Testis (tissue), 3 donors: ENCODE measurements around the gene RPS14. TPM values are rescaled to one million over a fixed set of nuclear protein-coding genes. Genes with fewer than 3 reads are reported as not detected.
"Not testable (repeated sequence)": the region's sequence is repeated elsewhere in the genome, so short reads cannot be mapped to it uniquely, and the experiment has no call there.

Experiments
- DNase-seq: peaks from one replicate; pipeline ENCODE4 v3.0.0-alpha.2; 2019
- H3K27ac ChIP-seq, 2 donors: fragments of 200-600 bp; sonication (generic); one replicate each; pipeline ENCODE4 v1.5.1; 2019
- H3K27me3 ChIP-seq: fragments of 200-600 bp; sonication (generic); one replicate; pipeline ENCODE4 v1.5.1; 2019
- H3K36me3 ChIP-seq: fragments of 200-600 bp; sonication (generic); one replicate; pipeline ENCODE4 v1.5.1; 2017; ENCODE audit warnings: low read depth; ENCODE audit errors: missing control alignments
- H3K4me1 ChIP-seq: fragments of 200-600 bp; sonication (generic); one replicate; pipeline ENCODE4 v1.5.1; 2019
- H3K4me3 ChIP-seq, 2 donors: fragments of 200-600 bp; sonication (generic); one replicate each; pipeline ENCODE4 v1.5.1; 2017 to 2019
- H3K9me3 ChIP-seq: fragments of 200-600 bp; sonication (generic); one replicate; pipeline ENCODE4 v1.5.1; 2017
- POLR2A ChIP-seq: fragments of 450-650 bp; IDR thresholded peaks from one replicate; pipeline ENCODE4 v1.6.1; 2017; ENCODE audit warnings: antibody characterized with exemption, mild to moderate bottlenecking, moderate library complexity
- WGBS, 2 donors: methylation state at CpG; one replicate each; pipeline ENCODE4 v1.1.5; 2018; 5-methylcytosine and 5-hydroxymethylcytosine counted together
- intact Hi-C: fragments of 100-400 bp; cut with DNase I; formaldehyde crosslinking; loops from one replicate; pipeline ENCODE4 v1.15.1; 2023; ENCODE audit warnings: low total_unique reads
- polyA plus RNA-seq: library from polyadenylated mRNA; stranded (reverse); fragments of 350-450 nt; fragmentation: Illumina TruSeq; extraction: RNeasy Lipid Tissue Mini Kit (QIAGEN cat#74804); gene quantifications from one replicate; pipeline ENCODE4 v1.2.3, GENCODE V29; 2014; ENCODE audit warnings: low read depth, low replicate concordance; ENCODE audit not compliant: insufficient read depth
- total RNA-seq, 2 donors: library from RNA; depleted of rRNA; stranded (reverse); fragments of >200 nt; gene quantifications; one replicate each; pipeline ENCODE4 v1.2.3, GENCODE V29; 2016
- TF ChIP-seq, protein P1 (sequence below), 3 experiments: fragments of 450-650 bp in 2 of 3; fragments of 200-600 bp in 1 of 3; sonication (generic) in 1 of 3; IDR thresholded peaks; one replicate each; pipeline ENCODE4 v1.5.1; 2016 to 2019; ENCODE audit warnings: antibody characterized with exemption in 3 of 3, mild to moderate bottlenecking in 2 of 3, moderate library complexity in 1 of 3

Gene RPS14
- total and polyA plus RNA-seq, 3 donors from 2014 or later = 781 to 1,273 (median 1,234) TPM

- Histone ChIP-seq H3K36me3 (no peaks in the 10 kb centered on the region), H3K27ac (no peak overlapping the region), H3K27me3 (no peaks in the 10 kb centered on the region), H3K9me3 (no peaks in the 10 kb centered on the region), H3K4me3 (no peak overlapping the region), H3K4me1 (peaks cover 5% of the 10 kb centered on the region)
- no peak for DNase-seq
- 77 to 84% methylated on average over 4 to 5 of the region's 5 CpGs for WGBS, 2 donors
- TF ChIP-seq, protein P1, sequence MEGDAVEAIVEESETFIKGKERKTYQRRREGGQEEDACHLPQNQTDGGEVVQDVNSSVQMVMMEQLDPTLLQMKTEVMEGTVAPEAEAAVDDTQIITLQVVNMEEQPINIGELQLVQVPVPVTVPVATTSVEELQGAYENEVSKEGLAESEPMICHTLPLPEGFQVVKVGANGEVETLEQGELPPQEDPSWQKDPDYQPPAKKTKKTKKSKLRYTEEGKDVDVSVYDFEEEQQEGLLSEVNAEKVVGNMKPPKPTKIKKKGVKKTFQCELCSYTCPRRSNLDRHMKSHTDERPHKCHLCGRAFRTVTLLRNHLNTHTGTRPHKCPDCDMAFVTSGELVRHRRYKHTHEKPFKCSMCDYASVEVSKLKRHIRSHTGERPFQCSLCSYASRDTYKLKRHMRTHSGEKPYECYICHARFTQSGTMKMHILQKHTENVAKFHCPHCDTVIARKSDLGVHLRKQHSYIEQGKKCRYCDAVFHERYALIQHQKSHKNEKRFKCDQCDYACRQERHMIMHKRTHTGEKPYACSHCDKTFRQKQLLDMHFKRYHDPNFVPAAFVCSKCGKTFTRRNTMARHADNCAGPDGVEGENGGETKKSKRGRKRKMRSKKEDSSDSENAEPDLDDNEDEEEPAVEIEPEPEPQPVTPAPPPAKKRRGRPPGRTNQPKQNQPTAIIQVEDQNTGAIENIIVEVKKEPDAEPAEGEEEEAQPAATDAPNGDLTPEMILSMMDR (IDR thresholded peaks at IDR 0.05) = no peak
- no peak for TF ChIP-seq POLR2A
- intact Hi-C loops = no loop called here
Observed at GRCh38 chr5:150429410-150429873, 20.1 kb downstream of the RPS14 start.

DNA sequence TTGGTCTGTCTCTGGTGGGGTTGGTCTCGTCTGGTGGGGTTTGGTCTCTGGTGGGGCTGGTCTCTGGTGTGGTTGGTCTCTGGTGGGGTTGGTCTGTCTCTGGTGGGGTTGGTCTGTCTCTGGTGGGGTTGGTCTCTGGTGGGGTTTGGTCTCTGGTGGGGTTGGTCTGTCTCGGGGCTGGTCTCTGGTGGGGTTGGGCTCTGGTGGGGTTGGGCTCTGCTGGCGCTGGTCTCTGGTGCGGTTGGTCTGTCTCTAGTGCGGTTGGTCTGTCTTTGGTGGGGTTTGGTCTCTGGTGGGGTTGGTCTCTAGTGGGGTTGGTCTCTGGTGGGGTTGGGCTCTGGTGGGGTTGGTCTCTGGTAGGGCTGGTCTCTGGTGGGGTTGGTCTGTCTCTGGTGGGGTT, 20.6 kb downstream of the RPS14 start:
- H3K4me3 ChIP-seq = no peak overlapping the region
- DNase-seq = no peak
- intact Hi-C loops = no loop called here
- peak overlapping the region; percentile 46 to 74 for H3K27ac ChIP-seq
- peaks cover 5% of the 10 kb centered on the region for H3K4me1 ChIP-seq
- H3K27me3 ChIP-seq = no peaks in the 10 kb centered on the region
- WGBS, 2 donors = 92 to 94% methylated on average over 3 to 5 of the region's 5 CpGs
- H3K9me3 ChIP-seq = no peaks in the 10 kb centered on the region
- H3K36me3 ChIP-seq = no peaks in the 10 kb centered on the region
- TF ChIP-seq POLR2A = no peak
- TF ChIP-seq, protein P1 (IDR thresholded peaks at IDR 0.05) = no peak

GRCh38 chr5:150428106-150428876, 21.2 kb downstream of the RPS14 start:
- Histone ChIP-seq H3K9me3 (no peaks in the 10 kb centered on the region), H3K27me3 (no peaks in the 10 kb centered on the region), H3K4me3 (no peak overlapping the region), H3K4me1 (peaks cover 5% of the 10 kb centered on the region), H3K27ac (peak overlapping the region; percentile 46 to 74), H3K36me3 (no peaks in the 10 kb centered on the region)
- DNase-seq = peak; percentile 95
- TF ChIP-seq POLR2A = no peak
- TF ChIP-seq, protein P1 (IDR thresholded peaks at IDR 0.05) = no peak
- intact Hi-C loops = no loop called here
- 40 to 46% methylated on average over 18 of the region's 18 CpGs for WGBS, 2 donors

GRCh38 chr5:150426165-150426564, 23.4 kb downstream of the RPS14 start:
- H3K9me3 ChIP-seq, H3K36me3 ChIP-seq, H3K4me1 ChIP-seq, H3K27me3 ChIP-seq, H3K27ac ChIP-seq, H3K4me3 ChIP-seq, DNase-seq, intact Hi-C loops: not testable (repeated sequence)
- 98 to 100% methylated on average over 9 of the region's 9 CpGs for WGBS, 2 donors

DNA sequence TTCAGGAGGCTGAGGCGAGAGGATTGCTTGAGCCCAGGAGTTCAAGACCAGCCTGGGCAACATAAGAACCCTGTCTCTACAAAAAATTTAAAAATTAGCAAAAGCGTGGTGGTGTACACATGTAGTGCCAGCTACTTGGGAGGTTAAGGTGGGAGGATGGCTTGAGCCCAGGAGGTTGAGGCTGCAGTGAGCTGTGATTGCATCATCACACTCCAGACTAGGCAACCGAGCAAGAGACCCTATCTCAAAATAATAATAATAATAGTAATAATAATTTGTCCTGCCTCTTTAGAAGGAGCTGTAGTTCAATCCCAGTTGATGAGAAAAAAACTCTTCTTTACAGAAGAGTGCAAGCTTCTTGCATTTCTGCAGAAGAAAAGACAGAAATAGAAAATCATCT, 26.8 kb downstream of the RPS14 start:
- Histone ChIP-seq H3K27ac (no peak overlapping the region), H3K36me3 (no peaks in the 10 kb centered on the region), H3K9me3 (no peaks in the 10 kb centered on the region), H3K4me3 (no peak overlapping the region), H3K4me1 (peaks cover 3% of the 10 kb centered on the region), H3K27me3 (no peaks in the 10 kb centered on the region)
- TF ChIP-seq, protein P1 (IDR thresholded peaks at IDR 0.05) = no peak
- no peak for TF ChIP-seq POLR2A
- no peak for DNase-seq
- 64 to 80% methylated on average over 3 of the region's 3 CpGs for WGBS, 2 donors
- intact Hi-C loops = no loop called here
